SK-N-SH (cell line): ENCODE results near the gene SIL1.

Experiments
- CTCF ChIP-seq: fragments of 200-600 bp; sonication (generic); IDR thresholded peaks from 2 replicates; pipeline ENCODE4 v1.6.1; 2017; ENCODE audit warnings: antibody characterized with exemption, mild to moderate bottlenecking, moderate library complexity
- EP300 ChIP-seq, 2 experiments: IDR thresholded peaks; 2 replicates each; pipeline versions ENCODE4 v1.4.0 to v1.6.1; 2012; ENCODE audit warnings: borderline replicate concordance in 1 of 2, low read depth in 1 of 2, low read length in 1 of 2
- MXI1 ChIP-seq: IDR thresholded peaks from 2 replicates; pipeline ENCODE4 v1.6.1; 2012; ENCODE audit warnings: mild to moderate bottlenecking, low read depth, low read length, improper control_type of control experiment
- PBX3 ChIP-seq: IDR thresholded peaks from 2 replicates; pipeline ENCODE4; 2012
- POLR2AphosphoS5 ChIP-seq: IDR thresholded peaks from 2 replicates; pipeline ENCODE4 v1.6.1; 2012; ENCODE audit warnings: low read depth, low read length
- RAD21 ChIP-seq: IDR thresholded peaks from 2 replicates; pipeline ENCODE4 v1.6.1; 2012; ENCODE audit warnings: mild to moderate bottlenecking, low read length
- RCOR1 ChIP-seq: fragments of 150-350 bp; IDR thresholded peaks from 2 replicates; pipeline ENCODE4 v1.6.1; 2017; ENCODE audit warnings: antibody characterized with exemption, low read length
- RFX5 ChIP-seq: IDR thresholded peaks from 2 replicates; pipeline ENCODE4 v1.6.1; 2012; ENCODE audit warnings: mild to moderate bottlenecking, improper control_type of control experiment, low read length
- RXRA ChIP-seq: IDR thresholded peaks from 2 replicates; pipeline ENCODE4 v1.4.0; 2012; ENCODE audit warnings: low read depth, mild to moderate bottlenecking, borderline replicate concordance
- SIN3A ChIP-seq: IDR thresholded peaks from 2 replicates; pipeline ENCODE4 v1.6.1; 2012; ENCODE audit warnings: low read depth, mild to moderate bottlenecking, low read length, moderate library complexity, borderline replicate concordance
- SMC3 ChIP-seq: IDR thresholded peaks from 2 replicates; pipeline ENCODE4 v1.6.1; 2012; ENCODE audit warnings: low read depth, low read length, improper control_type of control experiment
- TCF12 ChIP-seq: IDR thresholded peaks from 2 replicates; pipeline ENCODE4 v1.4.0; 2012
- USF1 ChIP-seq: IDR thresholded peaks from 2 replicates; pipeline ENCODE4 v1.4.0; 2012; ENCODE audit warnings: low read depth, borderline replicate concordance
- USF2 ChIP-seq: fragments of 150-350 bp; IDR thresholded peaks from 2 replicates; pipeline ENCODE4 v1.6.1; 2017; ENCODE audit warnings: antibody characterized with exemption, low read length, low read depth, borderline replicate concordance

- TF ChIP-seq USF2 (no peak), CTCF (no peak), EP300 (IDR thresholded peaks at IDR 0.05; ENCODE audit: borderline replicate concordance in 1 of 2, low read depth in 1 of 2, low read length in 1 of 2) (no peak), SMC3 (no peak), POLR2AphosphoS5 (no peak), TCF12 (no peak), RAD21 (no peak), SIN3A (no peak), RFX5 (no peak), USF1 (no peak), RXRA (no peak), RCOR1 (no peak), MXI1 (no peak), PBX3 (no peak)
These were observed 63.3 kb downstream of the SIL1 start for GRCh38 chr5:139134906-139135305.
